Stromal cell of bone marrow (primary cell): Measurements from ENCODE around the gene WWOX.
A peak's percentile ranks its signal among the peaks of the same experiment; 100 is the strongest.

Experiments used
- DNase-seq: peaks from one replicate; pipeline ENCODE4 v3.0.0-alpha.2; 2012; ENCODE audit warnings: low read depth

The WWOX gene

GRCh38 chr16:78770353-78771091, 671.1 kb downstream of the WWOX start:
- peak; percentile 15 for DNase-seq

- DNase-seq: no peak
Measured at GRCh38 chr16:78773291-78773702, 673.8 kb downstream of the WWOX start.

- DNase-seq: no peak
Measured at GRCh38 chr16:78773706-78774105, 674.3 kb downstream of the WWOX start.

GRCh38 chr16:78775161-78775561, 675.7 kb downstream of the WWOX start:
- DNase-seq: peak; percentile 50

DNA sequence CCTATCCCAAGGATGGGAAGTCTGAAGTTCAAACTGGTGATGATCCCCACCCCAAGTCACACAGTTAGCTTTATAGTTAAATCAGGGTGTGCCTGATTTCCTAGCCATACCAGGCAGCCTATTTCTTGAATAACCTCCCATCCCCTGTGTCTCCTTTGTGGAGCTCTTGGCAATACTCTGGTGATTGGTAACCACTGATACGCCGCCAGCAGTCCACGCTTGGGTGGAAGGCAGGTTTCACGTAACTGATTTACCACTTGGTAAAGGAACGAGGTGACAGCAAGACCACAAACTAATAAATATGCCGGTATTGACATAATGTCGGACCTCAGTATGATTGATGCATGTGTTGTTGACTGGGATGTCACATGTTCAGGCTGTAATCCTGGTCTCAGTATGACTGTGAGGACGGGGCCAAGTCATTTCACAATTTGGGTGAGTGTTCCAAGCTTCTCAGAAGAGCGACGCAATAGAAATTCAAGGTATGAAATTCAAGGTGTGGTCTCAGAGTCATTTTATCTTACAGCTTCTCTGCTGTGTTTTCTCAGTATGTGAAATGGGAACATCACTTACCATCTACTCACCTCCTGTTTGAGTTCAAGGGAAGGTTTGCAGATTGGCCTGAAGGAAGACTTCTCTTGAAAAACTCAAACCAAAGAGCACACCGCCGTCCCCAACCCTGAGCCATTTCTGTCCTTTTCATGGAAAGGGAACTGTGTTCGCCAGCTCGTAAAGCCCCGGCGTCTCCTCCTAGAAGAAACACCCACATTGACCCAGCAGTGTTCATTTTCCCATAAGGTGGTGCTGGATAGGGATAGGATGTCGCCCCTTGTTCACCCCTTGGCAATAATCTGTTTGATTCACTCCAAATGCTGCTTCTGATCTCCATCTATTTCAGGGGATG, 678.9 kb downstream of the WWOX start:
- no peak for DNase-seq

GRCh38 chr16:78780808-78781207, 681.4 kb downstream of the WWOX start:
- DNase-seq: no peak

DNA sequence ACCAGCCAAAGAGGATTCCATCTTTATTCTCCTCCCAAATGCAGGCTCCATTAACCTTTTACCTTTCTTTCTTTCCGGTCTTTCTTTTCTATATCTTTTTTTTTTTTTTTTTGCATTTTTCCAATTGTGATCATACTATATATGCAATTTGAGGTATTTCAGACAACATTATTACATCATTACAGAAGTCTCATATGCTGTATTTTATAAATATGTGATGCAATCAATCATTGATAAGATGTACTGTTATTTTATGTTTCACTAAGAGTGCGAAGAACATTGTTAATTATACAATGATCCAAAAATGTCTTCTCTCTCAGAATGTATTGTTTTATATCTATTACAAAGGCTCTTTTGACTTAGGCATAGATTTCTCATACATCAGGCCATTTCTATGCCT, 683.1 kb downstream of the WWOX start:
- DNase-seq: no peak

GRCh38 chr16:78783570-78784079, 684.2 kb downstream of the WWOX start:
- DNase-seq: no peak

GRCh38 chr16:78784771-78785170, 685.3 kb downstream of the WWOX start:
- no peak for DNase-seq

DNA sequence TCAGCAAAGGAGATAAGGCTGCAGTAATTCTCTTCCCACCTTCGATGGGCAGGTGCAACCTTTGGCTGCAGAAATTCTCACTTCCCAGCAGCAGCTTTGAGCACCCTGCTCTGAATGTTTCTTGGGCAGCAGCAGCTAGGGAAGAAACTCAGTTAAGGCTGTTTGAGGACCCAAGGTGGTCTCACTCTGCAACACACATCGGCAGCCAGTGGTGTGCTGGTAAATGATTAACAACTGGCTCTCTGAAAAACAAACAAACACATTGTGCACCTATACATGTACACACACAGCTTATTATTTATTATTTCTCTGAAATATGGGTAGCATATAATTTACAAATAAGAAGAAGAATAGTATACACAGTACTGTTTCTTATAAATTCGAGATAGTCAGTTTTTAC, 685.8 kb downstream of the WWOX start:
- no peak for DNase-seq

- DNase-seq: no peak
Measured at GRCh38 chr16:78786635-78787034, 687.2 kb downstream of the WWOX start.

DNA sequence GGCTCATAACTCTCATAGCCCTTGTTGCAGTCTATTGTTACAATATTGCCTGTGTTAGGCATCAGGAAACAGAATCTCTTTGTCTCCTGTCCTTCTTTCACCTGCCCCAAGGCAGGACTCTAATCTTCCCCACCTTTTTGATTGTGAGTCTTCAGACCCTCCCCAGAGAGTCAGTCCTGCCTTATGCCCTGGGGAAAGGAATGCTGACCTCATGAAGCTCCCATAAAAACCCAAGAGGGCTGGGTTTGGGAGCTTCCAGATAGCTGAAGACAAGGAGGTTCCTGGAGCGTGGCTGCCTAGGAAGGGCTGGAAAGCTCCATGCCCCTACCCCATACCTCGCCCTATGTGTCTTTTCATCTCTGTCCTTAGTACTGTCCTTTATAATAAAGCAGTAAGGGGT, 688.8 kb downstream of the WWOX start:
- DNase-seq: no peak

- DNase-seq: no peak
Measured at GRCh38 chr16:78788696-78789095, 689.2 kb downstream of the WWOX start.

DNA sequence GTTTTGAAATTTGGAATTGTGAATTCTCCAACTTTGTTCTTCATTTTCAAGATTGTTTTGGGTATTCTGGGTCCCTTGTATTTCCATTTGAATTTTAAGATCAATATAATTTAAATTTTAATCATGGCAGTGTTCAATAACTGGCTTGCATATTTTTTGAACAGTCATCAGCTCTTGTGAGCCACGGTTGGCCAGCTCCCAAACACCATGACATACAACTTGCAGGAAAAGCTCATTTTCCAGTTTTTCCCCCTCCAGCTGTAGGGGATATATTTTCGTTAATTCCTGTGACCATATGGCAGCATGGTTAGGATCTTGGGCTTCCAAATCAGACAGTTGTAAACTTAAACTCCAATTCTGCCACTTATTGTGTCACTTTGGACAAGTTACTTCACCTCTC, 690.1 kb downstream of the WWOX start:
- DNase-seq: peak; percentile 53

DNA sequence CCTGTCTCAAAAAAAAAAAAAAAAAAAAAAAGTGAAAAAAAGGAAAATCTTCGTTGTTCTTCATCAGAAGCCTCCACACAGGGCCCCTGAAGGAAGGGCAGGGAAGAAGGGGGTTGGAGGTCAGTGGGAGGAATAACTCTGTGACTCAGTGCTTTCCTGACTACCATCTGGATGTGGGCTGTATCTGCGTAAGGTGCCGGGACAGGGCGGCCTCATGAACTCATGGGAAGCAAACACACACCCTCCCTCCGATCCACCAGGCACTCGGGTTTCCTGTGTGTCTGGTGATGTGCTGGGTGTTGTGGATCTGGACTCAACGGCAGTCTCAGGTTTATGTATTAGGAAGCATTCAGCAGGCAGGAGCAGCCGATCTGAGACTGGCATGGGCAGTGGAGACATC, 691.6 kb downstream of the WWOX start:
- DNase-seq: no peak

- no peak for DNase-seq
Measured at GRCh38 chr16:78791926-78792325, 692.5 kb downstream of the WWOX start.

DNA sequence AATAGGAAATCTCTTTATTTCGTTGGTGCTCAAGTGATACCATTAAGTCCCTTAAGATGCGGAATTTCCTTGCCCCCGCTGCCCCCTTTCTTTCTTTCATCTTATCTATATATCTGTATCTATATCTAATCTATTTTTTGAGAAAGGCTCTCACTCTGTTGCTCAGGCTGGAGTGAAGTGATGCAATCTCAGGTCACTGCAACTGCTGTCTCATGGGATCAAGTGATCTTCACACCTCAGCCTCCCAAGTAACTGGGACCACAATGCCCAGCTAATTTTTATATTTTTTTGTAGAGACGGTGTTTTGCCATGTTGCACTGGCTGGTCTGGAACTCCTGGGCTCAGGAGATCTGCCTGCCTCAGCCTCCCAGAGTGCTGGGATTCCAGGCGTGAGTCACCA, 693.5 kb downstream of the WWOX start:
- DNase-seq: no peak

GRCh38 chr16:78794581-78795250, 695.3 kb downstream of the WWOX start:
- no peak for DNase-seq

- DNase-seq: no peak
Measured at GRCh38 chr16:78795433-78795832, 696.0 kb downstream of the WWOX start.

- DNase-seq: no peak
Measured at GRCh38 chr16:78796221-78796866, 696.9 kb downstream of the WWOX start.

GRCh38 chr16:78799429-78799828, 700.0 kb downstream of the WWOX start:
- no peak for DNase-seq

GRCh38 chr16:78800523-78800922, 701.1 kb downstream of the WWOX start:
- no peak for DNase-seq
